ENCODE measurements around the gene EIF4B. TPM values are rescaled to one million over a fixed set of nuclear protein-coding genes. Genes with fewer than 3 reads are reported as not detected.

The EIF4B gene
- total and polyA plus RNA-seq, 2 of the 13 experiments (the other 11 are each of a cell fraction or from before 2014, with no cell fraction given): 416 to 548 TPM

- Histone ChIP-seq H3K27ac (ENCODE audit: extremely low read length, insufficient read depth, low read length) (no peak overlapping the region), H3K36me3 (replicated peaks in 1 of 2; ENCODE audit: control insufficient read depth in 1 of 2, insufficient read depth in 2 of 2, low read length in 2 of 2) (peaks cover 0 to 10% of the 10 kb centered on the region in 2 experiments; a peak in 2 of 5 replicates), H2AFZ (ENCODE audit: low read length) (no peak overlapping the region), H3K4me1 (ENCODE audit: insufficient read depth, low read length) (peaks cover 22% of the 10 kb centered on the region), H3K4me2 (ENCODE audit: low read depth, low read length) (no peak overlapping the region), H3K9ac (ENCODE audit: insufficient read depth, low read depth, low read length) (no peak overlapping the region), H3K4me3 (replicated peaks in 1 of 3; ENCODE audit: insufficient read depth in 1 of 3, low read depth in 2 of 3, low read length in 3 of 3) (no peak overlapping the region), H3K79me2 (ENCODE audit: insufficient read depth, low read length) (no peaks in the 10 kb centered on the region), H3K27me3 (ENCODE audit: control insufficient read depth in 1 of 2, insufficient read depth in 2 of 2, low read length in 2 of 2) (no peaks in the 10 kb centered on the region), H4K20me1 (ENCODE audit: insufficient read depth, low read length) (no peaks in the 10 kb centered on the region), H3K9me3 (ENCODE audit: low read length) (no peaks in the 10 kb centered on the region)
- ATAC-seq: no peak
- no peak for DNase-seq (ENCODE audit: low spot score)
- no TSS peak for BruUV-seq (replicated peaks)
- CTCF ChIA-PET (ENCODE audit: low intra/inter-chr PET ratio, low total read pairs): no interaction called here
- intact Hi-C loops (cut with micrococcal nuclease; ENCODE audit: unreplicated experiment): no loop called here
- POLR2A ChIA-PET: interaction anchor here (1.4 to 4.6 kb wide), 3 partner anchors 10 to 32 kb away, joined by 4 to 47 read pairs (median 6); partner anchors contain the start of genes SOAT2 and SPRYD3
- in situ Hi-C loops (cut with HindIII; ENCODE audit: extremely low pct_ligation_motif_present, low pct_unique_long_range_greater_than_20kb): no loop called here
- no peak for FAIRE-seq
- WGBS (ENCODE audit: low lambda C conversion rate): 88% methylated on average over 13 of the region's 15 CpGs
- no peak for TF ChIP-seq XRCC5 (optimal IDR thresholded peaks at IDR 0.05; ENCODE audit: low read length)
- no peak for TF ChIP-seq NAIF1 (CRISPR knock-in tag; IDR thresholded peaks at IDR 0.05; ENCODE audit: borderline replicate concordance)
- no peak for TF ChIP-seq ZHX2 (IDR thresholded peaks at IDR 0.05; ENCODE audit: low read depth)
- no peak for TF ChIP-seq ZHX2 (CRISPR knock-in tag; IDR thresholded peaks at IDR 0.05; ENCODE audit: borderline replicate concordance)
- TF ChIP-seq SMAD3 (CRISPR knock-in tag; IDR thresholded peaks at IDR 0.05): no peak
- TF ChIP-seq BCL3 (CRISPR knock-in tag; IDR thresholded peaks at IDR 0.05): no peak
- no peak for TF ChIP-seq ZNF350 (CRISPR knock-in tag; IDR thresholded peaks at IDR 0.05; ENCODE audit: borderline replicate concordance, low read depth)
- no peak for TF ChIP-seq TRIM22 (IDR thresholded peaks at IDR 0.05)
- TF ChIP-seq ZSCAN31 (CRISPR knock-in tag; IDR thresholded peaks at IDR 0.05; ENCODE audit: low read depth): no peak
- TF ChIP-seq ZBTB34 (CRISPR knock-in tag; IDR thresholded peaks at IDR 0.05): no peak
- no peak for TF ChIP-seq ZBTB8A (CRISPR knock-in tag; IDR thresholded peaks at IDR 0.05; ENCODE audit: borderline replicate concordance, low read depth)
- no peak for TF ChIP-seq ZMAT5 (CRISPR knock-in tag; IDR thresholded peaks at IDR 0.05; ENCODE audit: borderline replicate concordance, low read depth)
- no peak for TF ChIP-seq ZNF121 (CRISPR knock-in tag; IDR thresholded peaks at IDR 0.05)
Measured at GRCh38 chr12:53068811-53069585, 62.7 kb downstream of the EIF4B start.
